Measurements from ENCODE around the gene DYNC1I2.

The DYNC1I2 gene

DNA sequence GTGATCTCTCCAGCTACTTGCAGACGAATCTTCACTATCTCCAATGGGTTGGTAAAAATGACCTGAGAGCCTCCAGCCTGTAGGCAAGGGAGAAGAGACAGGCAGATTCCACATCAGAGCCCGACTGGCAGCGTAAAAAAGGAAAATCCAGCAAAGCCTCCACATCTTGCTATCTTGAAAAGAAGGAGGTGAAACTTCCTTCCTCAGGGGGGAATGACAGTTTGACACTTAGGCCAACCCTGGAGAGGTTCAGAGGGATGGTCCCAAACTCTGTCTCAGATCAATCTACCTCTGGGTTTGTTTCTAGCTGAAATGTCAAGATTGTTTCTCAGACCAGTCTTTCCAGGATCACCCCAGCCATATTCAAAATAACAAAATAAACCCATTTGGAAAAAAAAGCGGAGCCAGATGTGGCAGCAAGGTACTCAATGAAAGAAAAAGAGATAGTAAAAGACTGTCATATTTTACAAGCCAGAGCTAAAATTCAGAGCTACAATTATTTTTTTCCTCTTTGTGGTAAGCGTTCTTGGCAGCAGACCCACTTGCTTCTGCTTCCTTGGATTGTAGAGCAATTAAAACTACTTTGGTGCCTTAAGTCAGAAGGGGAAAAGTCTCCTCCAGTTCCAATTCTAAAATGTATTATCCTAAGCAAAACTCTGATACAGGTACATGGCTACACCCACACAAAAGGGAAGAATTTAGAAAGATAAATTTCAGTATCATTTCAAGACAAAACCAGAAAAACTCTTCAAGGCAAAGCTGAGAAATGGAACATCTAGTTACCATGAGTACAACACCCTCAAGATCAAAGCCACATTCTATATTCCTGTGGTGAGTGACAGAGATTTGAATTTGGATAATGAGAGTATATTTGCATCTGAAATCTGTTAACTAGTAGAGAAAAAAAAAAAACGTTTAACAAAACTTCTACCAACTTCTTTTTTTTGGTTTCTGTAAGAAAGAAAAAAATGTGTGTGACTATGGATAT lies 106.7 kb downstream of the DYNC1I2 start:
- TF ChIP-seq Cebpa-rat (IDR thresholded peaks at IDR 0.05) = no peak
- no peaks in the 10 kb centered on the region for H4K20me1 ChIP-seq
- H3K9me3 ChIP-seq (replicated peaks in 1 of 11) = no peaks in the 10 kb centered on the region
- no peak overlapping the region for H3K27ac ChIP-seq
- H3K4me3 ChIP-seq = no peak overlapping the region
- no peak overlapping the region for H3K9ac ChIP-seq
- H3K27me3 ChIP-seq = no peaks in the 10 kb centered on the region
- H3K4me2 ChIP-seq = peak overlapping the region in 1 of 11 experiments; percentile 1; a peak in 1 of 22 replicates
- H3K4me1 ChIP-seq = peaks cover 15 to 47% (median 32%) of the 10 kb centered on the region in 10 experiments
- peaks cover 0 to 25% (median 19%) of the 10 kb centered on the region in 11 experiments; a peak in 13 of 22 replicates for H3K36me3 ChIP-seq

DNA sequence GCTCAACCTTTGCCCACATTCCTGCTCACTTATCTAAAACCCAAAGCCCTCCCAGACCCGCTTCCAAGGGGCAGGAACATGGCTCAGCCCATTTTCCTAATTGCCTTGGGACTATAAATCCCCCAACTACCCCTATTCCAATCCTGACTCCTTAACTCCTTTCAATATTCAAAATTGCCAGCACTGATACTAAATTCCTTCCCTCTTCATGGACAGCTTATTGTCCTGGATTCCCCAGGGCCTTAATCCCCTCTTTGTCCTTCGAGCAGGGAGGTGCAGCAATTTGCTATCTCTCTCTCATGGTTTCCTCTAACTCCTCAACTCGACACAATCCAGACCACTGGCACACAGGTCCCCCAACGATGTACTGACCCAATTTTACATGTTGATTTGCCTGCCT lies 107.6 kb downstream of the DYNC1I2 start:
- Histone ChIP-seq H3K4me2 (no peak overlapping the region), H3K36me3 (peaks cover 0 to 29% (median 16%) of the 10 kb centered on the region in 11 experiments; a peak in 13 of 22 replicates), H3K9me3 (replicated peaks in 1 of 11) (no peaks in the 10 kb centered on the region), H3K4me1 (peaks cover 15 to 50% (median 34%) of the 10 kb centered on the region in 10 experiments), H3K27ac (no peak overlapping the region), H3K4me3 (no peak overlapping the region), H4K20me1 (no peaks in the 10 kb centered on the region), H3K9ac (no peak overlapping the region), H3K27me3 (no peaks in the 10 kb centered on the region)
- TF ChIP-seq Cebpa-rat (IDR thresholded peaks at IDR 0.05) = no peak

Measured in BLaER1 treated with 17β-estradiol and CSF1 and Interleukin-3, amounts not matched to agents 10 nM and 100 nM (cell line).